GM18951 (cell line): ENCODE measurements around the gene PPTC7.
"Not testable (repeated sequence)": the region's sequence is repeated elsewhere in the genome, so short reads cannot be mapped to it uniquely, and the experiment has no call there.

Experiments
- POLR2A ChIP-seq: IDR thresholded peaks from 4 replicates; pipeline ENCODE4 v1.6.1; 2011; ENCODE audit warnings: mild to moderate bottlenecking; ENCODE audit not compliant: insufficient read length, insufficient read depth; ENCODE audit errors: extremely low read depth
- in situ Hi-C: fragments of 300-500 bp; cut with MboI; formaldehyde crosslinking; loops from one replicate; pipeline ENCODE4 v1.12.0; 2022; ENCODE audit warnings: low sequenced_read_pairs, mixed read lengths, inconsistent platforms; ENCODE audit not compliant: unreplicated experiment

Gene PPTC7

DNA sequence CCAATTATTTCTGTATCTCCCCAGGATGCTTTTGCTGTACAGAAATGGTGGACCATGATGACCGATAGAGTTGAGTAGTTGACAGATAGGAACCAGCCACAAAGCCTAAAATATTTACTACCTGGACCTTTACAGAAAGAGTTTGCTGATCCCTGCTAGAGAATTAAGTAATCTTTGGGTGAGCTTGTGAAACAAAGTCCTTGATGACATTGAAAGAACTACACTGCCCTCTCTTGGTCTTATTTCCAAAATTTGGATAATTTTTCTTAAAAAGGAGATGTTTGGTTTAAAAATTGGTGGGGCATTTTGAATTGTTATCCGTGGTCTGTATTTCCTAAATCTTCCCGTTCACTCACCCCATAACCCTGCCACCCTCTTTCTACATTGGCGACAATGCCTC is 17.1 kb upstream of the PPTC7 start:
- in situ Hi-C loops, result loop anchor here (10.0 kb wide), 1 partner anchor 135 kb away; the partner anchor contains the start of genes FAM216A and GPN3
- no peak for TF ChIP-seq POLR2A

DNA sequence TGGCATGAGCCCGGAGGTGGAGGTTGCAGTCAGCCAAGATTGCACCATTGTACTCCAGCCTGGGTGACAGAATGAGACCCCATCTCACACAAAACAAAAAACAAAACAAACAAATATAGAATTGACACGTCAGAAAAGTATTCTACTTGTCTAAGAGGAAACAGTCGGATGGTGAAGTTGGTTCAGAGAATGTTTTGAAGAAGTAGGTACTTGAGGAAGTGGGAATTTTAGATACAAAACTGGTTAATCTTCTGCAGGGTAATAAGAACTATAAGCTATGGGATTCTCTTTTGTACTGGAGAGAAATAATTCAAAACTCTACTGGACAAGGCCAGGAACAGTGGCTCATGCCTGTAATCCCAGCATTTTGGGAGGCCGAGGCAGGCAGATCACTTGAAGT is 16.2 kb upstream of the PPTC7 start:
- in situ Hi-C loops, result no loop called here
- no peak for TF ChIP-seq POLR2A

DNA sequence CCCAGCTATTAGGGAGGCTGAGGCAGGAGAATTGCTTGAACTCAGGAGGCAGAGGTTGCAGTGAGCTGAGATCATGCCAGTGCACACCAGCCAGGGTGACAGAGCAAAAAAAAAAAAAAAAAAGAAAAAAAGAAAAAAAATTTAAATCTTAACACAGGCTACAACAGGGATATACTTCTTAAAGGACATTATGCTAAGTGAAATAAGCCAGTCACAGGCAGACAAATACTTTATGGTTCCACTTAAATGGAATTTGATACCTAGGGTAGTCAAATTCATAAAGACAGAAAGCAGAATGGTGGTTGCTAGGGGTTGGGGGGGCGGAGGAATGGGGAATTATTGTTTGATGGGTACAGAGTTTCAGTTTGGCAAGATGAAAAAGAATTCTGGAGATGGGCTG is 14.8 kb upstream of the PPTC7 start:
- no peak for TF ChIP-seq POLR2A
- in situ Hi-C loops, result no loop called here

DNA sequence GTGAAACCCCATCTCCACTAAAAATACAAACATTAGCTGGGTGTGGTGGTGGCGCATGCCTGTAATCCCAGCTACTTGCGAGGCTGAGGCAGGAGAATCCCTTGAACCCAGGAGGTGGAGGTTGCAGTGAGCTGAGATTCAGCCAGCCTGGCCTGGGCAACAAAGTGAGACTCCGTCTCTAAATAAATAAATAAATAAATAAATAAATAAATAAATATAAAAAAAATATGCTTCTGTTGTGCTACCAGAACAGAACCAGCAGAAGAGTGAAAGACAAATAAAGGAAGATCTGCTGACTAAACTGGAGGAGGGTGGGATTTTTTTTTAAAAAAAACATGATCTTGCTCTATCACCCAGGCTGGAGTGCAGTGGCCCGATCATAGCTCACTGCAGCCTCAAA is 9.8 kb upstream of the PPTC7 start:
- in situ Hi-C loops, result loop anchor here (5.0 kb wide), 1 partner anchor 81 kb away; no protein-coding TSS in a partner anchor

DNA sequence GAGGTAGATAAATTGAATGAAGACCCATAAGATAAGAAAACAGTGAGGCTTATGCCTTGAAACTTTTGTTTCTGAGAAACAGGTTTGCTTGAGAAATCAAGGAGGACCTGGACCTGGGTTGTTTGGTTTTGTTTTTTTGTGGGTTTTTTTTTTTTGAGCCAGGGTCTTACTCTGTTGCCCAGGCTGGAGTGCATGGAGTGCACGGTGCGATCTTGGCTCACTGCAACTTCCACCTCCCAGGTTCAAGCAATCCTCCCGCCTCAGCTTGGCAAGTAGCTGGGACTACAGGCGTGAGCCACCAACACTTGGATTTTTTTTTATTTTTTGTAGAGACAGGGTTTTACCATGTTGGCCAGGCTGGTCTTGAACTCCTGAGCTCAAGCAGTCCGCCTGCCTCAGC is 9.0 kb upstream of the PPTC7 start:
- in situ Hi-C loops, result loop anchor here (5.0 kb wide), 1 partner anchor 80 kb away; no protein-coding TSS in a partner anchor
- TF ChIP-seq POLR2A, result no peak

DNA sequence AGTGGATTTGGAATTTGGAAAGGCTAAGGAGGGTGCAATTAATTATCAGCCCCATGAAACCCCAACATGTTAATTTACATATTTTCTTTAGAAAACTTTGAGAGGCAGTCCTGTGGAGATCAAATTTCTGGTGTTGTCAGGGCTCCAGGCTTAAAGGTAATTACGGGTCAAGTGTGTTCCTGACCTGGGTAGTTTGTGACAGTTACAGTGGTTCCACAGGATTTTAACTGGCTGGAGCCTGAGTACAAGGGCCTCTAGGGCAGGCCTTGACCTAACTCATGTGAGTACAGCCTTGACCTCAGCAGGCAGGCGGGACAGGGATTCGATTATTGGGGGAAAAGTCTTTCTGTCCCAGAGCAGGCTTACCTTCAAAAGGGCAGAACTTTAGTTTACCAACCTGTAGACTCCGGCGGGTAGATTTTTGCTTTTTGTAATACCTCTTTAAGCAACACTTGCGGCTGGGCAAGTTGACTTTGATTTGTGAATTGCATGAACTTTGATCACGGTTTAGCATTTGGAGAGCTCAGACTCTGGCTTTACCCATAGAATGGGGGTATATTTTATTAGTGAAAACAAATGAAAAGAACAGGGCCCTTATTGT is 8.4 kb upstream of the PPTC7 start:
- TF ChIP-seq POLR2A, result no peak
- in situ Hi-C loops, result loop anchor here (5.0 kb wide), 1 partner anchor 79 kb away; no protein-coding TSS in a partner anchor

DNA sequence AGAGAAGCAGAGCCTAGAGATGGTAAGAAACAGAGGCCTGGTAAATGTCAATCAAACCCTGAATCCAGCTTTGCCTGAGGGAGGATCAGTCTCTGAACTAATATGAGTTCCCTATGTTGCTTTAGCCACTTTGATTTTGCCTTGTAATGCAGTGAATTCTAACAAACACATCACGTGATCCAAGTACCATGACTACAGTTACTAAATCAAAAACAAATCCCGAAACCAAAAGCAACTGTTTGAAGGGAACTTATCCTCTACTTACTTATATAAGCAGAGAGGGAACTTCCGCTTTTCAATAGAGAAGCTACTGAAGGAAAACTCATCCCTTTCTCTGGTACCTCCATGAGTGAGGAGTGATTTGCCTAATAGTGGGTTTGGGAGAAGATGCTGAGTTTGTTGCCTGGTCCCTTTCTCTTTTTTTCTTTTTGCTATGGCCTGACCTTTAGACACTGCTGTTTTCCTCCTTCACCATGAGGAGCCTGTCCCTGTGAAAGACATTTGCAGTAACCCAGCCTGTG is 7.7 kb upstream of the PPTC7 start:
- no peak for TF ChIP-seq POLR2A
- in situ Hi-C loops, result loop anchor here (5.0 kb wide), 1 partner anchor 79 kb away; no protein-coding TSS in a partner anchor

DNA sequence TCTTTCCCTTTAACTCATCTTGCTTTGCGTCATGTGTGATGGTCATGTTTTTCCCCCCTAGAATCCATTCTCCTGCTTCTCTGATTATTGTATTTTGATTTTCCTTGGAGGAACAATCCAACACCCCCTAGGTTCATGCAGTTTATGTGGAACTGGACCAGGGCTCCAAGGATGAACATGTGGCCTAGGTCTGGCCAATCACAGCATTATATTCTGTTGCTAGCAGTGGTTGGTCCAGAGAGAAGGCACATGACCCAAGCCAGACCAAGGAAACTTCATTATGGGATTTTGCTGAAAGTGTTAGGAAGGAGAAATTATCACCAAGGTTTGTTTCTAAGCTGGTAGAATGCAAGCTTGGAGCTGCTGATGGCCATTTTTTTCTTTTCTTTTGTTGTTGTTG is 6.9 kb upstream of the PPTC7 start:
- in situ Hi-C loops, result loop anchor here (5.0 kb wide), 1 partner anchor 78 kb away; no protein-coding TSS in a partner anchor
- no peak for TF ChIP-seq POLR2A

DNA sequence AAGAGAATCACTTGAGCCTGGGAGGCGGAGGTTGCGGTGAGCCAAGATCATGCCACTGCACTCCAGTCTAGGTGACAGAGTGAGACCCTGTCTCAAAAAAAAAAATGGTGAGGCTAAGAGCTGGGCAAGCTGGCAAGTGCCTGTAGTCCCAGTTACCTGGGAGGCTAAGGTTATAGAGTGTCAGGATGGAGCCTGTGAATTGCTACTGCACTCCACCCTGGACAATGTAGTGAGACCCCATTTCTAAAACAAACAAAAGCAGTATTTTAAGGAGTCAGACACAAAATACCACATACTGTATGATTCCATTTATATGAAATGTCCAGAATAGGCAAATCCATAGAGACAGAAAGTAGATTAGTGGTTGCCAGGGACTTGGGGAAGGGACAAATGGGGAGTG is 4.0 kb upstream of the PPTC7 start:
- in situ Hi-C loops, result not testable (repeated sequence)

DNA sequence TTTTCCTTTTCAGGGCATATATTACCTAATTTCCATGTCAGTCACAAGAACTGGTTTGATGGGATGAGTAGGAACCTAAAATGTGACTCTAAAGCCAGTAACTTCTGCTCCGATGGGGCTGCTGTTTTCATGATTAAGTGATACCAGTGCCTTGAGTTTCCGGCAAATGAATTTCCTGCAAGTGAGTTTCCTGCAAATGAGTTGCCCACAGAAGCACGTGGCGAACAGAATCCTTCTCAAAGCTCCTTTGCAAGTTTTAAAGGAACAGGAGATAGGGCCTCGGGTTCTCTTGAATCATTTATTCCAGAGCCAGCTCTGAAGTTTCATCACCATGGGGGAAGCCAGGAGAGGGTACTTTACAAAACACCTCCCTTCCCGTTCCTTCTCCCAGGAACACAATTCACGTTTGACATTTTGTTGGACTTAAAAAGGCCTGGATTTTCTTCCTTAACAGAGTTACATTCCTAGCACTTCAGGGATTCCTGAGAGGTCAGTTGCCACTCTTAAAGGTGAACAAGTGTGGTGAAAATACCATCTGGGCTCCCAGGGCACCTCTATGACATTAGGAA is 2.2 kb upstream of the PPTC7 start:
- in situ Hi-C loops, result no loop called here
- TF ChIP-seq POLR2A, result no peak

DNA sequence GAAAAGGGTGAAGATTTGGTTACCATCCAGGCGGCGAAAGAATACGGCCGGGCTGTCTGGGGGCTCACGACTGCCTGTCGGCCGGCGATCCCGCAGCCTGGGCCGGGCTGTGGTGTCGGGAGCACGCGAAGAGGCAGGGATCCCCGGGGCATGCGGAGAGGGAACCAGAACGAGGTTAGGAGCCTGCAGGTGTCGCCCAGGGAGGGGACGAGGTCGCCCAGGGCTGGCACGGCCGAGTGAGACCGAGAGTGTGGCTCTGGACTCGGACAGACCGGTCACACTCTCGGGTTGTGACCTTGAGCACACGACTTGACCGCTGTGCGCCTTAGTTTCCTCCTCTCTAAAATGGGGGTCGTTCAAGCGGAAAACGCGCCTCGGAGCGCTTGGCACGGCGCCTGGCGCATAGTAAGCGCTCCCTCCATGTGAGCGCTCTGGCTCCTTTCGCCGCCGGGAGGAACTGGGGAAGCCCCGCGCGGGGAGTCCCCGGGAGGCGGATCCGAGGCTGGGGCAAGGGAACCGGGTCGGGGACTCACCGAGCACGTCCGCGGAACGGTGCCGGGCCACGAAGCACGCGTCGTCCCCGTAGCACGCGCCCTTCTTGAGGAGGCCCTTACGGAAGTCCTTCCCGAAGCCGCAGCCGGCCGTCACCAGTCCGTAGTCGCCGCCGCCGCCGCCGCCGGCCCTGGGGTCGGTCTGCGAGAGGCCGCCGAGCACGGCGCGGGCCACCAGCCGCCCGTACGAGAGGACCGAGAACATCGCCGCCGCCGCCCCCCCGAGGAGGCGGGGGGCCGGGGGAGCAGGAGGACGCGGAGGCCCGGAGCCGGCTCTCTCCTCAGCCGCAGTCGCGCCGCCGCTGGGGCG is 612 bp downstream of the PPTC7 start:
- TF ChIP-seq POLR2A, result no peak
- in situ Hi-C loops, result no loop called here

DNA sequence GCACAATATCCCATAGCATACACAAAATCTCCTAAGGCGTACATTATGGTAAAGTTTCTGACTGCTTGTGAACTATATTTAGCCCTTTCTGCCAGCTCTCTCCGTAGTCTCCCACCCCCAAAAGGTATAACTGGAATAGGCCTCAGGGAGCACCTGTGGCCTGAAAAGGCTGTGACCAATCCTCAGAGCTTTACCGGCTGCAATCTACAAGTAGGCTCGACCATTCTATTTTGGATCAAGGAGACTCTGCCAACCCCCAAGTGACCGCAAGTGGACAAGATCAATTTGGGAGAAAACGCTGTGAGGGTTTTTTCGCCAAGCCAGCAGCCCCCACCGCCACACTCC is 1.2 kb downstream of the PPTC7 start:
- in situ Hi-C loops, result no loop called here

DNA sequence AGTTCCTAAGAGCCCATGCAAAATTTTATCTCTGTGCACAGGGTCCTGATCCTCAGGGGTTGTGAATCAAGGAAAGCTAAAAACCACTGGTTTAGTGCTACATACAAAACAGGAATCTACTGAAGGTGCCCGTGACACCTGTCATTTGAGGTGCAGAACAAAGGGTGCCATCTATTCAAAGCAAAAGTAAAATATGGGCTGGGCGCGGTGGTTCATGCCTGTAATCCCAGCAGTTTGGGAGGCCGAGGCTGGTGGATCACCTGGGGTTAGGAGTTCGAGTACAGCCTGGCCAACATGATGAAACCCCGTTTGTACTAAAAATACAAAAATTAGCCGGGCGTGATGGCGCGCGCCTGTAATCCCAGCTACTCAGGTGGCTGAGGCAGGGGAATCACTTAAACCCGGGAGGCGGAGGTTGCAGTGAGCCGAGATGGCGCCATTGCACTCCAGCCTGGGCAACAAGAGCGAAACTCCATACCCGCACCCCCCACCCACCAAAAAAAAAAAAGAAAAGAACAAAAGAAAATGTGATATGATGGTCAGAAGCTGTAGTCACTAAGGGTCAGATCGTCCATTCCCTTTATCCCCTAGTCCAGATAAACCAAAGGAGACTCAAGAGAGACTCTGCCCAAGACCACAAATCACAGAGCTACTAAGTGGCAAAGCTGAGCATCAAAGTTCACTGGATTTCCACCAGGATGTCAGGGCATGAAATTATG is 3.4 kb downstream of the PPTC7 start:
- TF ChIP-seq POLR2A, result no peak
- in situ Hi-C loops, result no loop called here

More for the DNA sequence above, 1.2 kb downstream of the PPTC7 start:
- TF ChIP-seq POLR2A, result no peak
